Panc1 (cell line): ENCODE results near the gene PLEKHO1. TPM values are rescaled to one million over a fixed set of nuclear protein-coding genes. Genes with fewer than 3 reads are reported as not detected.

Source experiments
- ATAC-seq: fragments of 200-7000 bp; cut with Tn5 transposase; 2 replicates; pipeline ENCODE4 v1.9.1; 2020; ENCODE audit warnings: mild to moderate bottlenecking, moderate library complexity
- BruUV-seq: library from RNA; stranded (reverse); fragments of 400-500 nt; replicated peaks from 2 replicates; lab custom pipeline; 2021; lab: Mats Ljungman, UMichigan
- CTCF ChIA-PET: fragments of 300-600 bp; sonication (Branson Sonifier 250); formaldehyde crosslinking; loops from one replicate; lab custom pipeline; 2022; ENCODE audit warnings: antibody characterized with exemption; lab: Charles Lee
- POLR2A ChIA-PET: fragments of 300-600 bp; sonication (Branson Sonifier 250); formaldehyde crosslinking; loops from one replicate; lab custom pipeline; 2022; ENCODE audit warnings: antibody characterized with exemption; lab: Charles Lee
- DNase-seq: peaks from one replicate; pipeline ENCODE4 v3.0.0-alpha.2; 2010; ENCODE audit warnings: low read depth, low spot score
- H3K27ac ChIP-seq: 2 replicates; pipeline ENCODE4 v1.5.1; 2011; ENCODE audit warnings: mild to moderate bottlenecking, low read length, inconsistent platforms
- H3K27me3 ChIP-seq: fragments of 200-500 bp; sonication (Bioruptor generic); 2 replicates; pipeline ENCODE4 v1.6.0; 2014; ENCODE audit warnings: low read length, inconsistent platforms; ENCODE audit not compliant: control insufficient read depth, insufficient read depth
- H3K36me3 ChIP-seq: fragments of 200-500 bp; sonication (Bioruptor generic); 2 replicates; pipeline ENCODE4 v1.5.1; 2014; ENCODE audit warnings: inconsistent platforms, mild to moderate bottlenecking, low read length, moderate library complexity; ENCODE audit not compliant: control insufficient read depth, insufficient read depth
- H3K4me1 ChIP-seq: 2 replicates; pipeline ENCODE4 v1.5.1; 2011; ENCODE audit warnings: inconsistent platforms, mild to moderate bottlenecking, low read length, moderate library complexity; ENCODE audit not compliant: control insufficient read depth, insufficient read depth
- H3K4me3 ChIP-seq, 2 experiments: 2 replicates each; pipeline ENCODE4 v1.5.1; 2011 to 2012; ENCODE audit warnings: low read depth in 2 of 2, low read length in 2 of 2, mild to moderate bottlenecking in 2 of 2, inconsistent platforms in 1 of 2, moderate library complexity in 1 of 2
- H3K9me3 ChIP-seq: fragments of 200-500 bp; sonication (Bioruptor generic); 2 replicates; pipeline ENCODE4 v1.5.1; 2014; ENCODE audit warnings: low read depth, mild to moderate bottlenecking, inconsistent platforms, low read length, moderate library complexity; ENCODE audit not compliant: control insufficient read depth, insufficient read depth
- CTCF ChIP-seq: fragments of 450-650 bp; IDR thresholded peaks from 2 replicates; pipeline ENCODE4 v1.5.1; 2017; ENCODE audit warnings: mild to moderate bottlenecking
- POLR2AphosphoS5 ChIP-seq: IDR thresholded peaks from 2 replicates; pipeline ENCODE4 v1.6.1; 2012; ENCODE audit warnings: mild to moderate bottlenecking, low read depth, low read length, moderate library complexity
- REST ChIP-seq, 2 experiments: IDR thresholded peaks; 2 replicates each; pipeline ENCODE4 v1.6.1; 2011 to 2012; ENCODE audit warnings: low read depth in 2 of 2, control low read depth in 1 of 2, low read length in 1 of 2, mild to moderate bottlenecking in 1 of 2, moderate library complexity in 1 of 2; ENCODE audit not compliant: insufficient read depth in 1 of 2
- SIN3A ChIP-seq: IDR thresholded peaks from 2 replicates; pipeline ENCODE4 v1.6.1; 2012; ENCODE audit warnings: low read depth, mild to moderate bottlenecking, low read length, moderate library complexity, borderline replicate concordance; ENCODE audit not compliant: insufficient read depth
- TCF7L2 ChIP-seq: IDR thresholded peaks from 2 replicates; pipeline ENCODE4 v1.6.1; 2011; ENCODE audit warnings: mild to moderate bottlenecking, low read depth, low read length, inconsistent platforms
- in situ Hi-C: cut with HindIII; loops from 2 replicates; pipeline ENCODE4 v1.10.0; 2016; ENCODE audit warnings: low sequenced_read_pairs, low pct_unique_long_range_greater_than_20kb
- intact Hi-C: fragments of 100-400 bp; cut with micrococcal nuclease; formaldehyde crosslinking; loops from one replicate; pipeline ENCODE4 v1.10.0; 2022; ENCODE audit not compliant: unreplicated experiment
- total RNA-seq: library from RNA; stranded (reverse); gene quantifications from one replicate; pipeline ENCODE4 v1.2.1, GENCODE V29; 2021; ENCODE audit not compliant: unreplicated experiment

The PLEKHO1 gene
- total RNA-seq, 1 experiment from 2014 or later = 9.1 TPM

- DNase-seq (no peak), ATAC-seq (no peak)
- no peak overlapping the region for H3K27ac ChIP-seq
- ChIA-PET POLR2A (no interaction called here), CTCF (interaction anchor here (1.3 kb wide), 1 partner anchor 90 kb away, joined by 3 read pairs; no protein-coding TSS in a partner anchor)
- BruUV-seq = no TSS peak
- no peaks in the 10 kb centered on the region for H3K36me3 ChIP-seq
- intact Hi-C loops = no loop called here
- no peaks in the 10 kb centered on the region for H3K4me1 ChIP-seq
- no peak for TF ChIP-seq TCF7L2
- TF ChIP-seq REST (IDR thresholded peaks at IDR 0.05; ENCODE audit: insufficient read depth in 1 of 2, low read depth in 2 of 2, low read length in 1 of 2) = no peak
- H3K4me3 ChIP-seq = no peak overlapping the region
- H3K27me3 ChIP-seq = no peaks in the 10 kb centered on the region
- in situ Hi-C loops = no loop called here
- no peaks in the 10 kb centered on the region for H3K9me3 ChIP-seq
These were observed 13.4 kb downstream of the PLEKHO1 start for GRCh38 chr1:150162862-150163706.

DNA sequence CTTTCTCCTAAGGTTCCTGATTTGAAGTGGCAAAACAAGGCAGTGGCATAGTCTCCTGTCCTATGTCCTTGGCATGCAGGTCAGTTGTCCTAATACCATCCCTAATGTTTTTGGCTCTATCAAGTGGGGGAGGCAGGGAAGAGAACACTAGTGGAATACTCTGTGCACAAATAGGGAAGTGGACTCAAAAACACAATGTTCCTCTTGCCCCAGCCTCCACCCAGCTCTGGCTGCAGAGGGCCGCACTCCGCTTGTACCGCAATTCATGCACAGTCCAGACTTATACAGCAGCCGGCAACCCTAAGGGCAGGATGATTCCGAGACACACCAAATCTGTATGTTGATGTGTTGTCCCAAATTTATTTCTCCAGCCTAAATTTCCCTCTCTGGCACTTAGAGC is 14.5 kb downstream of the PLEKHO1 start:
- H3K27me3 ChIP-seq = no peaks in the 10 kb centered on the region
- H3K36me3 ChIP-seq = no peaks in the 10 kb centered on the region
- H3K4me1 ChIP-seq = no peaks in the 10 kb centered on the region
- ChIA-PET POLR2A (no interaction called here), CTCF (no interaction called here)
- intact Hi-C loops = no loop called here
- DNase-seq = no peak
- TF ChIP-seq POLR2AphosphoS5 = no peak
- TF ChIP-seq CTCF = no peak
- TF ChIP-seq TCF7L2 = no peak
- TF ChIP-seq SIN3A = no peak
- no peak for TF ChIP-seq REST (IDR thresholded peaks at IDR 0.05; ENCODE audit: insufficient read depth in 1 of 2, low read depth in 2 of 2, low read length in 1 of 2)
- no peaks in the 10 kb centered on the region for H3K9me3 ChIP-seq
- H3K27ac ChIP-seq = no peak overlapping the region
- H3K4me3 ChIP-seq = no peak overlapping the region
- no peak for ATAC-seq
- in situ Hi-C loops = no loop called here
- no TSS peak for BruUV-seq
